8988T (cell line): ENCODE data around the gene CHRNA7.
A peak's percentile ranks its signal among the peaks of the same experiment; 100 is the strongest.

Source experiments
- DNase-seq: peaks from one replicate; pipeline ENCODE4 v3.0.0; 2011

Gene CHRNA7

GRCh38 chr15:32029862-32030781 lies at the start of gene CHRNA7:
Gene CHRNA7, plus strand, starts transcription at chr15:32030515. Its CDS starts 80 bp downstream, at chr15:32030595.
- DNase-seq: peak; percentile 24

- no peak for DNase-seq
These were observed 44.7 kb upstream of the CHRNA7 start for GRCh38 chr15:31985607-31986006.

GRCh38 chr15:31993062-31993461 lies 37.3 kb upstream of the CHRNA7 start:
- DNase-seq: no peak

GRCh38 chr15:31997711-31998110 lies 32.6 kb upstream of the CHRNA7 start:
- no peak for DNase-seq

- DNase-seq: no peak
These were observed 26.8 kb upstream of the CHRNA7 start for GRCh38 chr15:32003558-32003957.

GRCh38 chr15:32004249-32004648 lies 26.1 kb upstream of the CHRNA7 start:
- DNase-seq: no peak

- no peak for DNase-seq
These were observed 22.9 kb upstream of the CHRNA7 start for GRCh38 chr15:32007355-32007960.

- no peak for DNase-seq
These were observed 15.4 kb upstream of the CHRNA7 start for GRCh38 chr15:32014953-32015352.

GRCh38 chr15:32020156-32020555 lies 10.2 kb upstream of the CHRNA7 start:
- DNase-seq: no peak

- DNase-seq: no peak
These were observed 1.4 kb upstream of the CHRNA7 start for GRCh38 chr15:32028921-32029320.

GRCh38 chr15:32029409-32029861 lies 880 bp upstream of the CHRNA7 start:
- no peak for DNase-seq

- no peak for DNase-seq
These were observed 480 bp downstream of the CHRNA7 start for GRCh38 chr15:32030795-32031194.

GRCh38 chr15:32033186-32033890 lies 3.0 kb downstream of the CHRNA7 start:
- no peak for DNase-seq

- no peak for DNase-seq
These were observed 3.8 kb downstream of the CHRNA7 start for GRCh38 chr15:32034106-32034505.

- no peak for DNase-seq
These were observed 5.0 kb downstream of the CHRNA7 start for GRCh38 chr15:32035285-32035684.

GRCh38 chr15:32036971-32037370 lies 6.7 kb downstream of the CHRNA7 start:
- no peak for DNase-seq

GRCh38 chr15:32041294-32041693 lies 11.0 kb downstream of the CHRNA7 start:
- DNase-seq: no peak

GRCh38 chr15:32042269-32042972 lies 12.1 kb downstream of the CHRNA7 start:
- DNase-seq: no peak

- no peak for DNase-seq
These were observed 23.4 kb downstream of the CHRNA7 start for GRCh38 chr15:32053719-32054118.

GRCh38 chr15:32057876-32058425 lies 27.6 kb downstream of the CHRNA7 start:
- DNase-seq: no peak

GRCh38 chr15:32060706-32061105 lies 30.4 kb downstream of the CHRNA7 start:
- DNase-seq: no peak

- DNase-seq: no peak
These were observed 36.8 kb downstream of the CHRNA7 start for GRCh38 chr15:32067115-32067514.
